Osteoblast (primary cell): ENCODE measurements around the gene TOPAZ1. TPM values are rescaled to one million over a fixed set of nuclear protein-coding genes. Genes with fewer than 3 reads are reported as not detected.
"Not testable (repeated sequence)": the region's sequence is repeated elsewhere in the genome, so short reads cannot be mapped to it uniquely, and the experiment has no call there.

Experiments used
- DNase-seq: peaks from one replicate; pipeline ENCODE4 v3.0.0; 2011; ENCODE audit warnings: low spot score, mixed read lengths; ENCODE audit not compliant: insufficient read length; ENCODE audit errors: missing footprints
- H2AFZ ChIP-seq: 2 replicates; pipeline ENCODE4 v1.6.0; 2011; ENCODE audit warnings: mild to moderate bottlenecking, low read length
- H3K27ac ChIP-seq: 2 replicates; pipeline ENCODE4 v1.5.1; 2011; ENCODE audit warnings: mild to moderate bottlenecking, low read depth, low read length, moderate library complexity
- H3K27me3 ChIP-seq: 2 replicates; pipeline ENCODE4 v1.6.0; 2012; ENCODE audit warnings: mild to moderate bottlenecking, control low read depth, inconsistent platforms, low read length, moderate library complexity; ENCODE audit not compliant: insufficient read depth
- H3K36me3 ChIP-seq: 2 replicates; pipeline ENCODE4 v1.5.1; 2011; ENCODE audit warnings: mild to moderate bottlenecking, low read length, control low read depth, moderate library complexity; ENCODE audit not compliant: insufficient read depth
- H3K4me1 ChIP-seq: 2 replicates; pipeline ENCODE4 v1.5.1; 2011; ENCODE audit warnings: mild to moderate bottlenecking, low read length, control low read depth, moderate library complexity; ENCODE audit not compliant: insufficient read depth
- H3K4me2 ChIP-seq: 2 replicates; pipeline ENCODE4 v1.6.0; 2011; ENCODE audit warnings: mild to moderate bottlenecking, low read length; ENCODE audit not compliant: insufficient read depth
- H3K4me3 ChIP-seq: fragments of 200-600 bp; sonication (generic); 3 replicates; pipeline ENCODE4 v1.5.1; 2012; ENCODE audit warnings: mild to moderate bottlenecking, low read length, inconsistent platforms; ENCODE audit not compliant: insufficient read depth
- H3K79me2 ChIP-seq: 2 replicates; pipeline ENCODE4 v1.6.0; 2012; ENCODE audit warnings: mild to moderate bottlenecking, low read length, control low read depth, inconsistent platforms; ENCODE audit not compliant: insufficient read depth
- H3K9me3 ChIP-seq: 2 replicates; pipeline ENCODE4 v1.5.1; 2011; ENCODE audit warnings: low read depth, low read length, control low read depth
- H4K20me1 ChIP-seq: 2 replicates; pipeline ENCODE4 v1.6.0; 2012; ENCODE audit warnings: mild to moderate bottlenecking, low read length, control low read depth; ENCODE audit not compliant: insufficient read depth
- CTCF ChIP-seq: IDR thresholded peaks from 2 replicates; pipeline ENCODE4 v1.5.1; 2011; ENCODE audit warnings: mild to moderate bottlenecking, low read depth, low read length, moderate library complexity; ENCODE audit errors: extremely low read depth
- total RNA-seq: library from RNA; depleted of rRNA; stranded (reverse); fragments of >200 nt; gene quantifications from 2 replicates; pipeline ENCODE4 v1.2.3, GENCODE V29; 2012

Gene TOPAZ1
- total RNA-seq, 1 donor, result not detected

DNA sequence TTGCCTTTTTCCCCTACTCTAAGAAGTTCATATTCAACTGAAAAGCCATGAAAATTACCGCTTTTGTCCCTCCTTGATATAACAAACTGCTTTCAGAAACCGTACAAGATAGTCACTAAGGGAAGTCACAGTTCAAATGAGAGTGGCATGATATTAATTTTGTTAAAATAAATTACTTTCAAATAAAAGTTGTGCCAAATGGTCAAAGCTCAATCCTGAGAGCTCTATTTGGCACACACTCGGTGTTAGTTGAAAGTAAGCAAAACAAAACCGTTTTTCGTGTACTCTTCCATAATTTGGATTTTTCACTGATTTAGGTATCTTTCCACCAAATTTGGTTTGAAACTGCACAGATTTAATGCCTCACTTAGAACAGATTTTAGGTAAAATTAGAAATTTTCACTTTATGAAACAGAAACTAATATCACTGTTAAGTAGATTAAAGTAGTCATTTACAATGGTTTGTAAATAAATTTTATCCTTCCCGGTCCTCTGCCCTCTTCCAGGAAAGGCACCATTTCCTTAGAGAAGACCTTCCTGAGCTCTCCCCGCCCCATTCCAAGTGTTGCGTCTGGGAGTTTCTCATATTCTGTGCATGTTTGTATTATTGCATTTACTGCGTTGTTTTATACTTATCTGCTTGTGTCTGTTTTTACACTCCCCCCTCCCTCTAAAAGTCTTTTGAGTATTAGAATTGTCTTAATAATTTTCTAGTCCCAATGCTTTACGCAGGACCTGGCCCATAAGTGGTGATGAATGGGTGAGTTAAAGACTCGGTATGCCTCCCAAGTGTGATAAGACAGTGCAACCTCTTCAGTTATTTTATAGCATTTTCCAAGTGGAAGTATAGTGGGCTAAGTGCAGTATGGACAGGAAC lies 97.7 kb downstream of the TOPAZ1 start:
- no peak for DNase-seq
- Histone ChIP-seq H3K27me3 (peaks cover 3% of the 10 kb centered on the region), H3K4me2 (peak overlapping the region; percentile 85), H3K4me3 (peak overlapping the region; percentile 98), H3K36me3 (no peaks in the 10 kb centered on the region), H3K79me2 (peaks cover 28% of the 10 kb centered on the region), H3K9me3 (no peaks in the 10 kb centered on the region), H3K4me1 (peaks cover 22% of the 10 kb centered on the region), H2AFZ (peak overlapping the region; percentile 98), H3K27ac (peak overlapping the region; percentile 80), H4K20me1 (no peaks in the 10 kb centered on the region)
- no peak for TF ChIP-seq CTCF

GRCh38 chr3:44340058-44340395 lies 98.3 kb downstream of the TOPAZ1 start:
- Histone ChIP-seq H3K27me3 (no peaks in the 10 kb centered on the region), H3K27ac (no peak overlapping the region), H3K4me2 (peak overlapping the region; percentile 85), H3K4me1 (peaks cover 22% of the 10 kb centered on the region), H3K4me3 (no peak overlapping the region), H3K79me2 (peaks cover 30% of the 10 kb centered on the region), H3K9me3 (no peaks in the 10 kb centered on the region), H4K20me1 (no peaks in the 10 kb centered on the region), H2AFZ (no peak overlapping the region), H3K36me3 (no peaks in the 10 kb centered on the region)
- DNase-seq, result peak; percentile 47
- no peak for TF ChIP-seq CTCF

DNA sequence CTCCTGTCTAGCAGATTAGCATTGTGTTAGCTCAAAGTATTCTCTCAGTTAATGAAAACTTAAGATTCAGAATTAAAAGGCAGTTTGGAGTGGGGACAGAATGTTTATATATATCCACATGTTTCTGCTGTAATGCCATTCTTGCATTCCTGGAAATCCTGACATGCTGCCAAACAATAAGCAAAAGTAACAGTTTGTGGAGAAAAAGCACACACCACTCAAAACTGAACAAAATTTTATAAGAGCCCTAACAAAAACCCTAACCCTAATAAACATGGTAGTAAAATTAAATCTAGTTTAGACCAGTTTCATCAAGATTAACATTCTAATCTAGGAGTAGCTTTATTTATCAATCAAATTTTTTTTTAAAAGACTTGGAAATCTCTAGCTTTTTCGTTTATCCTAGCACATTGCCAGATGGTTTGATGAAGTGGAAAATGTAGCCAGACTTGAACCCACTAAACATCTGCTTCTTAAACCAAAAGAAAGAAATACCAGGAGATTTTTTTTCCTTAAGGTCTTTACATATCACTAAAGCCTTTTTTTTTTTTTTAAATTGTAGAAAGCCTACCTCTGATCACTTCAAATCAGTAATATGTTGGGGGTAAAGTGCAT lies 100.6 kb downstream of the TOPAZ1 start:
- Histone ChIP-seq H4K20me1 (peaks cover 5% of the 10 kb centered on the region), H3K36me3 (no peaks in the 10 kb centered on the region), H3K27ac (no peak overlapping the region), H2AFZ (no peak overlapping the region), H3K4me3 (no peak overlapping the region), H3K4me2 (peak overlapping the region; percentile 40), H3K9me3 (no peaks in the 10 kb centered on the region), H3K27me3 (no peaks in the 10 kb centered on the region), H3K4me1 (peaks cover 22% of the 10 kb centered on the region), H3K79me2 (peaks cover 32% of the 10 kb centered on the region)
- DNase-seq, result peak; percentile 48
- TF ChIP-seq CTCF, result no peak

- no peaks in the 10 kb centered on the region for H3K36me3 ChIP-seq
- H4K20me1 ChIP-seq, result peaks cover 5% of the 10 kb centered on the region
- H2AFZ ChIP-seq, result no peak overlapping the region
- no peak overlapping the region for H3K4me3 ChIP-seq
- no peak for DNase-seq
- H3K27me3 ChIP-seq, result no peaks in the 10 kb centered on the region
- H3K4me2 ChIP-seq, result no peak overlapping the region
- peaks cover 33% of the 10 kb centered on the region for H3K79me2 ChIP-seq
- H3K27ac ChIP-seq, result no peak overlapping the region
- H3K4me1 ChIP-seq, result peaks cover 17% of the 10 kb centered on the region
- no peak for TF ChIP-seq CTCF
- H3K9me3 ChIP-seq, result no peaks in the 10 kb centered on the region
Observed at GRCh38 chr3:44343421-44343820, 101.7 kb downstream of the TOPAZ1 start.

- Histone ChIP-seq H3K4me1 (peaks cover 11% of the 10 kb centered on the region), H3K79me2 (peaks cover 11% of the 10 kb centered on the region)
- H3K36me3 ChIP-seq, H3K4me2 ChIP-seq, H3K4me3 ChIP-seq, H3K9me3 ChIP-seq, H3K27ac ChIP-seq, H4K20me1 ChIP-seq, H3K27me3 ChIP-seq, DNase-seq, H2AFZ ChIP-seq: not testable (repeated sequence)
Observed at GRCh38 chr3:44346590-44346989, 104.9 kb downstream of the TOPAZ1 start.
